ENCODE results near the gene ING4. TPM values are rescaled to one million over a fixed set of nuclear protein-coding genes. Genes with fewer than 3 reads are reported as not detected.

ING4 gene
- total RNA-seq, 6 donors from 2014 or later, result 24.3 to 79.6 (median 33.8) TPM

- ATAC-seq (ENCODE audit: low FRiP score in 2 of 2) (no peak), DNase-seq (no peak)
- Histone ChIP-seq H3K36me3 (no peaks in the 10 kb centered on the region), H3K4me3 (no peak overlapping the region), H3K27me3 (no peaks in the 10 kb centered on the region), H3K27ac (peak overlapping the region in 1 of 4 donors; percentile 7), H3K9me3 (no peaks in the 10 kb centered on the region), H3K4me1 (peaks cover 0 to 18% (median under 1%) of the 10 kb centered on the region in 4 donors)
- TF ChIP-seq POLR2A (IDR thresholded peaks at IDR 0.05) (no peak), CTCF (IDR thresholded peaks at IDR 0.05) (no peak), EP300 (IDR thresholded peaks at IDR 0.05) (no peak), POLR2AphosphoS5 (IDR thresholded peaks at IDR 0.05) (no peak)
- WGBS, 2 donors, result 59 to 61% methylated on average over 4 to 5 of the region's 5 CpGs
These were observed 32.2 kb downstream of the ING4 start for GRCh38 chr12:6630736-6631135.

- Histone ChIP-seq H3K4me3 (peak overlapping the region in 3 of 4 donors; percentile 28 to 42 (median 42)), H3K9me3 (no peaks in the 10 kb centered on the region), H3K4me1 (peaks cover 0 to 11% (median 0%) of the 10 kb centered on the region in 4 donors), H3K27ac (no peak overlapping the region), H3K27me3 (no peaks in the 10 kb centered on the region), H3K36me3 (no peaks in the 10 kb centered on the region)
- whole genome bisulfite sequencing, 2 donors, result 22 to 37% methylated on average over 7 of the region's 7 CpGs
- DNase-seq (peak in 1 of 2 donors; percentile 31), ATAC-seq (ENCODE audit: low FRiP score in 2 of 2) (no peak)
- TF ChIP-seq EP300 (IDR thresholded peaks at IDR 0.05), result no peak
- no peak for TF ChIP-seq CTCF (IDR thresholded peaks at IDR 0.05)
- no peak for TF ChIP-seq POLR2AphosphoS5 (IDR thresholded peaks at IDR 0.05)
- TF ChIP-seq POLR2A (IDR thresholded peaks at IDR 0.05), result no peak
These were observed 35.3 kb downstream of the ING4 start for GRCh38 chr12:6627616-6628015.

GRCh38 chr12:6626654-6627283, 36.1 kb downstream of the ING4 start:
- TF ChIP-seq CTCF (IDR thresholded peaks at IDR 0.05) (no peak), POLR2A (IDR thresholded peaks at IDR 0.05) (no peak), POLR2AphosphoS5 (IDR thresholded peaks at IDR 0.05) (no peak), EP300 (IDR thresholded peaks at IDR 0.05) (no peak)
- no peak overlapping the region for H3K27ac ChIP-seq
- H3K4me3 ChIP-seq, result no peak overlapping the region
- no peak for ATAC-seq (ENCODE audit: low FRiP score in 2 of 2)
- 68 to 86% methylated on average over 8 of the region's 8 CpGs for WGBS, 2 donors
- DNase-seq, result no peak
- H3K9me3 ChIP-seq, result no peaks in the 10 kb centered on the region
- H3K36me3 ChIP-seq, result no peaks in the 10 kb centered on the region
- peaks cover 0 to 2% (median 0%) of the 10 kb centered on the region in 4 donors for H3K4me1 ChIP-seq
- no peaks in the 10 kb centered on the region for H3K27me3 ChIP-seq

GRCh38 chr12:6620885-6621274, 42.0 kb downstream of the ING4 start:
- Histone ChIP-seq H3K36me3 (no peaks in the 10 kb centered on the region), H3K4me1 (peaks cover 12 to 20% (median 14%) of the 10 kb centered on the region in 4 donors), H3K9me3 (no peaks in the 10 kb centered on the region), H3K27ac (no peak overlapping the region), H3K27me3 (no peaks in the 10 kb centered on the region), H3K4me3 (peak overlapping the region in 3 of 4 donors; percentile 16 to 35 (median 21))
- ATAC-seq (ENCODE audit: low FRiP score in 2 of 2) (no peak), DNase-seq (peak in 1 of 2 donors; percentile 77)
- no peak for TF ChIP-seq EP300 (IDR thresholded peaks at IDR 0.05)
- TF ChIP-seq POLR2A (IDR thresholded peaks at IDR 0.05), result no peak
- no peak for TF ChIP-seq POLR2AphosphoS5 (IDR thresholded peaks at IDR 0.05)
- TF ChIP-seq CTCF (IDR thresholded peaks at IDR 0.05), result no peak
- 82 to 87% methylated on average over 27 to 28 of the region's 29 CpGs for WGBS, 2 donors

Measured in upper lobe of left lung (tissue), 6 donors.